WTC11 (cell line): Measurements from ENCODE around the gene CLEC7A. TPM values are rescaled to one million over a fixed set of nuclear protein-coding genes. Genes with fewer than 3 reads are reported as not detected.
A peak's percentile ranks its signal among the peaks of the same experiment; 100 is the strongest.

Source experiments
- ATAC-seq: fragments of 200-7000 bp; cut with Tn5 transposase; 2 replicates; pipeline ENCODE4 v1.10.0; 2021; ENCODE audit warnings: mild to moderate bottlenecking, moderate library complexity
- CTCF ChIA-PET: fragments of 300-600 bp; sonication (Branson Sonifier 250); formaldehyde crosslinking; loops from one replicate; lab custom pipeline; 2021; ENCODE audit warnings: antibody characterized with exemption; lab: Charles Lee
- POLR2A ChIA-PET: fragments of 350-600 bp; sonication (Branson Sonifier 250); formaldehyde crosslinking; loops from one replicate; lab custom pipeline; 2021; ENCODE audit warnings: antibody characterized with exemption; lab: Charles Lee
- DNase-seq: peaks from one replicate; pipeline ENCODE4 v3.0.0; 2021; ENCODE audit warnings: low spot score
- H3K27ac Mint-ChIP-seq: 2 replicates; pipeline ENCODE4 v1.8.0; 2021; ENCODE audit warnings: mixed read lengths
- H3K27me3 Mint-ChIP-seq: 2 replicates; pipeline ENCODE4 v1.8.0; 2021; ENCODE audit warnings: low read depth, mild to moderate bottlenecking, moderate library complexity, mixed read lengths
- H3K36me3 Mint-ChIP-seq: 2 replicates; pipeline ENCODE4 v1.8.0; 2021; ENCODE audit warnings: mixed read lengths
- H3K4me1 Mint-ChIP-seq: 2 replicates; pipeline ENCODE4 v1.8.0; 2022; ENCODE audit warnings: mixed read lengths
- H3K4me3 Mint-ChIP-seq: 2 replicates; pipeline ENCODE4 v1.8.0; 2021; ENCODE audit warnings: mild to moderate bottlenecking, moderate library complexity, mixed read lengths
- H3K9me3 Mint-ChIP-seq: 2 replicates; pipeline ENCODE4 v1.8.0; 2021; ENCODE audit warnings: mixed read lengths
- ELF4 ChIP-seq: sonication (generic); formaldehyde crosslinking; IDR thresholded peaks from 2 replicates; pipeline ENCODE4 v1.8.1; 2022; ENCODE audit warnings: low read depth, mild to moderate bottlenecking, moderate library complexity, missing genetic modification reagents
- ETV6 ChIP-seq: sonication (generic); formaldehyde crosslinking; IDR thresholded peaks from 2 replicates; pipeline ENCODE4 v1.8.1; 2022; ENCODE audit warnings: mild to moderate bottlenecking, missing genetic modification reagents
- FOXJ3 ChIP-seq: sonication (generic); formaldehyde crosslinking; IDR thresholded peaks from 2 replicates; pipeline ENCODE4 v1.9.0; 2021; ENCODE audit warnings: missing genetic modification reagents, mild to moderate bottlenecking, borderline replicate concordance
- IRF2 ChIP-seq: sonication (generic); formaldehyde crosslinking; IDR thresholded peaks from 2 replicates; pipeline ENCODE4 v1.8.0; 2022; ENCODE audit warnings: low read depth, missing genetic modification reagents, borderline replicate concordance
- NFYB ChIP-seq: sonication (generic); formaldehyde crosslinking; conservative IDR thresholded peaks from 2 replicates; pipeline ENCODE4 v1.8.0; 2022; ENCODE audit warnings: low read depth, missing genetic modification reagents
- SMAD4 ChIP-seq: sonication (generic); formaldehyde crosslinking; IDR thresholded peaks from 2 replicates; pipeline ENCODE4 v1.8.0; 2022; ENCODE audit warnings: mild to moderate bottlenecking, missing genetic modification reagents
- SOX15 ChIP-seq: fragments of 250-450 bp; sonication (Bioruptor Pico); IDR thresholded peaks from 2 replicates; pipeline ENCODE4 v1.9.0; 2021; ENCODE audit warnings: mild to moderate bottlenecking
- TEAD1 ChIP-seq: sonication (generic); formaldehyde crosslinking; IDR thresholded peaks from 2 replicates; pipeline ENCODE4 v1.8.0; 2022; ENCODE audit warnings: mild to moderate bottlenecking, missing genetic modification reagents
- ZNF263 ChIP-seq: sonication (generic); formaldehyde crosslinking; IDR thresholded peaks from 2 replicates; pipeline ENCODE4 v1.8.1; 2022; ENCODE audit warnings: low read depth, mild to moderate bottlenecking, moderate library complexity, missing genetic modification reagents
- ZNF671 ChIP-seq: fragments of 250-450 bp; sonication (Bioruptor Pico); IDR thresholded peaks from 2 replicates; pipeline ENCODE4 v1.8.0; 2021; ENCODE audit warnings: mild to moderate bottlenecking
- total RNA-seq: library from RNA; stranded (reverse); gene quantifications from 3 replicates; pipeline ENCODE4 v1.2.3, GENCODE V29; 2021
- TF ChIP-seq, protein P1 (sequence below): fragments of 200-600 bp; IDR thresholded peaks from 2 replicates; pipeline ENCODE4 v1.8.0; 2022; ENCODE audit warnings: antibody characterized with exemption
- TF ChIP-seq, protein P2 (sequence below): sonication (generic); formaldehyde crosslinking; IDR thresholded peaks from 2 replicates; pipeline ENCODE4 v1.8.1; 2022; ENCODE audit warnings: mild to moderate bottlenecking, moderate library complexity, missing genetic modification reagents
- TF ChIP-seq, protein P3 (sequence below): sonication (generic); formaldehyde crosslinking; IDR thresholded peaks from 2 replicates; pipeline ENCODE4 v1.8.1; 2022; ENCODE audit warnings: missing genetic modification reagents, borderline replicate concordance
- TF ChIP-seq, protein P4 (sequence below): sonication (generic); formaldehyde crosslinking; IDR thresholded peaks from 2 replicates; pipeline ENCODE4 v1.8.0; 2022; ENCODE audit warnings: mild to moderate bottlenecking, missing genetic modification reagents
- TF ChIP-seq, protein P5 (sequence below): sonication (generic); formaldehyde crosslinking; IDR thresholded peaks from 2 replicates; pipeline ENCODE4 v1.8.1; 2023; ENCODE audit warnings: mild to moderate bottlenecking, missing genetic modification reagents
- TF ChIP-seq, protein P6 (sequence below): sonication (generic); formaldehyde crosslinking; IDR thresholded peaks from 2 replicates; pipeline ENCODE4 v1.8.1; 2023; ENCODE audit warnings: mild to moderate bottlenecking, moderate library complexity, missing genetic modification reagents
- TF ChIP-seq, protein P7 (sequence below): fragments of 250-450 bp; sonication (Bioruptor Pico); IDR thresholded peaks from 2 replicates; pipeline ENCODE4 v2.1.2; 2022; ENCODE audit warnings: mild to moderate bottlenecking, moderate library complexity
- TF ChIP-seq, protein P8 (sequence below): sonication (generic); formaldehyde crosslinking; IDR thresholded peaks from 2 replicates; pipeline ENCODE4 v1.8.1; 2023; ENCODE audit warnings: mild to moderate bottlenecking, missing genetic modification reagents
- TF ChIP-seq, protein P9 (sequence below): sonication (generic); formaldehyde crosslinking; IDR thresholded peaks from 2 replicates; pipeline ENCODE4 v1.8.0; 2022; ENCODE audit warnings: mild to moderate bottlenecking, missing genetic modification reagents
- TF ChIP-seq, protein P10 (sequence below): sonication (generic); formaldehyde crosslinking; IDR thresholded peaks from 2 replicates; pipeline ENCODE4 v1.8.1; 2022; ENCODE audit warnings: low read depth, mild to moderate bottlenecking, moderate library complexity, missing genetic modification reagents, borderline replicate concordance

CLEC7A gene
- total RNA-seq, 1 experiment from 2014 or later, result 0.48 TPM

DNA sequence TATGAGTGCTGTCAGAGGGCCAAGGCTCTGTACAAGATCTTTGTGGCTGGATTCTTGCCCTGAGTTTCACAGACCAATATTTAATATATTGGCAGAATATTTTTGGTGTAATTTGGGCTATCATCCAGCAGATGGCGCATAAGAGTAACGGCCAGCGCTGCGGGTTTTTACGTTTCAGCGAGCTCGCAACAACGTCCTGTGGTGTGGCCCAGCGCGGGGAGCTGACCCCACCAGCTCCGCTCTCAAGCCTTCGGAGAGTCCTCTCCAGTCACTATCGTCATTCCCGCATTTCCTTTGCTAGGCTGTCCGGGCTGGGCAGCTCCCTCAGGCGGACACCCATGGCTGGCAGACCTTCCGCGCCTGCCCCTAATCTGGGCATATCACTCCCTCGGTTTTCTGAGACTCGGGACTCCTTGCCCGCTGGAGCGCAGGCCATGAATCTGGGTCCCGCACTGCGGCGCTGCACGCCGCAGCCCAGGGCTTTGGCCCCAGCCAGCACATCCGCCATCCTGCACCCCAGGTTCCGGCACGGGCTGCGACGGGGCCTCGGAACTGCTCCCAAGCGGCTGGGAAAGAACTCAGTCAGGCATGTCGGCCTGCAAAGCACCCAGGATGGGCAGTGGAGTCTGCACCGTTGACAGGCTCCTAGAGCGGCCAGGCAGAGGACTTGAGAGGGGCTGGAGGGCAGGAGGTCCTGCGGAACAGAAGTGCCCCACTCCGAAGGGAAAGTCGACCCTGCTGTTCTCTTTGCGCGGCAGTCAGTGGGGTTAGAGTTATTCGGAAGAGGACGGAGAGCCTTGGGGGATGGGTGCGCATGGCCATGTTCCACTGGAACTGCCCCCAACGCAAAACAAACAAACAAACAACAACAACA, 23.5 kb upstream of the CLEC7A start:
- ChIA-PET CTCF (interaction anchor here (0.6 to 1.6 kb wide), 39 partner anchors 10 to 423 kb away, joined by 3 to 25 read pairs (median 4); partner anchors contain the start of genes CLEC12B, CLEC1A, CLEC1B and OLR1), POLR2A (interaction anchor here (0.6 to 2.5 kb wide), 5 partner anchors 42 to 104 kb away, joined by 3 to 12 read pairs (median 3); partner anchors contain the start of gene GABARAPL1)
- Mint-ChIP-seq H3K9me3 (no peaks in the 10 kb centered on the region), H3K4me1 (peaks cover 7% of the 10 kb centered on the region), H3K27ac (peak overlapping the region; percentile 90), H3K36me3 (no peaks in the 10 kb centered on the region), H3K4me3 (peak overlapping the region; percentile 81), H3K27me3 (no peaks in the 10 kb centered on the region; the same call in 1 of the 2 replicates)
- ATAC-seq (peak; percentile 91), DNase-seq (peak; percentile 73)
- TF ChIP-seq, protein P1, sequence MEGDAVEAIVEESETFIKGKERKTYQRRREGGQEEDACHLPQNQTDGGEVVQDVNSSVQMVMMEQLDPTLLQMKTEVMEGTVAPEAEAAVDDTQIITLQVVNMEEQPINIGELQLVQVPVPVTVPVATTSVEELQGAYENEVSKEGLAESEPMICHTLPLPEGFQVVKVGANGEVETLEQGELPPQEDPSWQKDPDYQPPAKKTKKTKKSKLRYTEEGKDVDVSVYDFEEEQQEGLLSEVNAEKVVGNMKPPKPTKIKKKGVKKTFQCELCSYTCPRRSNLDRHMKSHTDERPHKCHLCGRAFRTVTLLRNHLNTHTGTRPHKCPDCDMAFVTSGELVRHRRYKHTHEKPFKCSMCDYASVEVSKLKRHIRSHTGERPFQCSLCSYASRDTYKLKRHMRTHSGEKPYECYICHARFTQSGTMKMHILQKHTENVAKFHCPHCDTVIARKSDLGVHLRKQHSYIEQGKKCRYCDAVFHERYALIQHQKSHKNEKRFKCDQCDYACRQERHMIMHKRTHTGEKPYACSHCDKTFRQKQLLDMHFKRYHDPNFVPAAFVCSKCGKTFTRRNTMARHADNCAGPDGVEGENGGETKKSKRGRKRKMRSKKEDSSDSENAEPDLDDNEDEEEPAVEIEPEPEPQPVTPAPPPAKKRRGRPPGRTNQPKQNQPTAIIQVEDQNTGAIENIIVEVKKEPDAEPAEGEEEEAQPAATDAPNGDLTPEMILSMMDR, result peak; percentile 84
- no peak for TF ChIP-seq ZNF263
- TF ChIP-seq NFYB (CRISPR knock-in tag), result no peak
- TF ChIP-seq, protein P2, sequence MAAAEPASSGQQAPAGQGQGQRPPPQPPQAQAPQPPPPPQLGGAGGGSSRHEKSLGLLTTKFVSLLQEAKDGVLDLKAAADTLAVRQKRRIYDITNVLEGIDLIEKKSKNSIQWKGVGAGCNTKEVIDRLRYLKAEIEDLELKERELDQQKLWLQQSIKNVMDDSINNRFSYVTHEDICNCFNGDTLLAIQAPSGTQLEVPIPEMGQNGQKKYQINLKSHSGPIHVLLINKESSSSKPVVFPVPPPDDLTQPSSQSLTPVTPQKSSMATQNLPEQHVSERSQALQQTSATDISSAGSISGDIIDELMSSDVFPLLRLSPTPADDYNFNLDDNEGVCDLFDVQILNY (CRISPR knock-in tag), result no peak
- no peak for TF ChIP-seq SOX15 (CRISPR knock-in tag)
- TF ChIP-seq, protein P3, sequence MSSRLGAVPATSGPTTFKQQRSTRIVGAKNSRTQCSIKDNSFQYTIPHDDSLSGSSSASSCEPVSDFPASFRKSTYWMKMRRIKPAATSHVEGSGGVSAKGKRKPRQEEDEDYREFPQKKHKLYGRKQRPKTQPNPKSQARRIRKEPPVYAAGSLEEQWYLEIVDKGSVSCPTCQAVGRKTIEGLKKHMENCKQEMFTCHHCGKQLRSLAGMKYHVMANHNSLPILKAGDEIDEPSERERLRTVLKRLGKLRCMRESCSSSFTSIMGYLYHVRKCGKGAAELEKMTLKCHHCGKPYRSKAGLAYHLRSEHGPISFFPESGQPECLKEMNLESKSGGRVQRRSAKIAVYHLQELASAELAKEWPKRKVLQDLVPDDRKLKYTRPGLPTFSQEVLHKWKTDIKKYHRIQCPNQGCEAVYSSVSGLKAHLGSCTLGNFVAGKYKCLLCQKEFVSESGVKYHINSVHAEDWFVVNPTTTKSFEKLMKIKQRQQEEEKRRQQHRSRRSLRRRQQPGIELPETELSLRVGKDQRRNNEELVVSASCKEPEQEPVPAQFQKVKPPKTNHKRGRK (CRISPR knock-in tag), result no peak
- TF ChIP-seq ZNF671 (CRISPR knock-in tag), result no peak
- TF ChIP-seq, protein P4, sequence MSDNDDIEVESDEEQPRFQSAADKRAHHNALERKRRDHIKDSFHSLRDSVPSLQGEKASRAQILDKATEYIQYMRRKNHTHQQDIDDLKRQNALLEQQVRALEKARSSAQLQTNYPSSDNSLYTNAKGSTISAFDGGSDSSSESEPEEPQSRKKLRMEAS (CRISPR knock-in tag), result peak; percentile 66
- TF ChIP-seq, protein P5, sequence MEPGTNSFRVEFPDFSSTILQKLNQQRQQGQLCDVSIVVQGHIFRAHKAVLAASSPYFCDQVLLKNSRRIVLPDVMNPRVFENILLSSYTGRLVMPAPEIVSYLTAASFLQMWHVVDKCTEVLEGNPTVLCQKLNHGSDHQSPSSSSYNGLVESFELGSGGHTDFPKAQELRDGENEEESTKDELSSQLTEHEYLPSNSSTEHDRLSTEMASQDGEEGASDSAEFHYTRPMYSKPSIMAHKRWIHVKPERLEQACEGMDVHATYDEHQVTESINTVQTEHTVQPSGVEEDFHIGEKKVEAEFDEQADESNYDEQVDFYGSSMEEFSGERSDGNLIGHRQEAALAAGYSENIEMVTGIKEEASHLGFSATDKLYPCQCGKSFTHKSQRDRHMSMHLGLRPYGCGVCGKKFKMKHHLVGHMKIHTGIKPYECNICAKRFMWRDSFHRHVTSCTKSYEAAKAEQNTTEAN (CRISPR knock-in tag), result 0 out of 2 replicates have a peak, but pooled peaks have one; percentile 41
- TF ChIP-seq TEAD1 (CRISPR knock-in tag), result 0 out of 2 replicates have a peak, but pooled peaks have one; percentile 21
- TF ChIP-seq IRF2 (CRISPR knock-in tag), result no peak
- no peak for TF ChIP-seq ELF4 (CRISPR knock-in tag)
- no peak for TF ChIP-seq SMAD4
- TF ChIP-seq, protein P6, sequence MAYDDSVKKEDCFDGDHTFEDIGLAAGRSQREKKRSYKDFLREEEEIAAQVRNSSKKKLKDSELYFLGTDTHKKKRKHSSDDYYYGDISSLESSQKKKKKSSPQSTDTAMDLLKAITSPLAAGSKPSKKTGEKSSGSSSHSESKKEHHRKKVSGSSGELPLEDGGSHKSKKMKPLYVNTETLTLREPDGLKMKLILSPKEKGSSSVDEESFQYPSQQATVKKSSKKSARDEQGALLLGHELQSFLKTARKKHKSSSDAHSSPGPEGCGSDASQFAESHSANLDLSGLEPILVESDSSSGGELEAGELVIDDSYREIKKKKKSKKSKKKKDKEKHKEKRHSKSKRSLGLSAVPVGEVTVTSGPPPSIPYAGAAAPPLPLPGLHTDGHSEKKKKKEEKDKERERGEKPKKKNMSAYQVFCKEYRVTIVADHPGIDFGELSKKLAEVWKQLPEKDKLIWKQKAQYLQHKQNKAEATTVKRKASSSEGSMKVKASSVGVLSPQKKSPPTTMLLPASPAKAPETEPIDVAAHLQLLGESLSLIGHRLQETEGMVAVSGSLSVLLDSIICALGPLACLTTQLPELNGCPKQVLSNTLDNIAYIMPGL (CRISPR knock-in tag), result peak; percentile 96
- TF ChIP-seq, protein P7, sequence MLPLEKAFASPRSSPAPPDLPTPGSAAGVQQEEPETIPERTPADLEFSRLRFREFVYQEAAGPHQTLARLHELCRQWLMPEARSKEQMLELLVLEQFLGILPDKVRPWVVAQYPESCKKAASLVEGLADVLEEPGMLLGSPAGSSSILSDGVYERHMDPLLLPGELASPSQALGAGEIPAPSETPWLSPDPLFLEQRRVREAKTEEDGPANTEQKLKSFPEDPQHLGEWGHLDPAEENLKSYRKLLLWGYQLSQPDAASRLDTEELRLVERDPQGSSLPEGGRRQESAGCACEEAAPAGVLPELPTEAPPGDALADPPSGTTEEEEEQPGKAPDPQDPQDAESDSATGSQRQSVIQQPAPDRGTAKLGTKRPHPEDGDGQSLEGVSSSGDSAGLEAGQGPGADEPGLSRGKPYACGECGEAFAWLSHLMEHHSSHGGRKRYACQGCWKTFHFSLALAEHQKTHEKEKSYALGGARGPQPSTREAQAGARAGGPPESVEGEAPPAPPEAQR (CRISPR knock-in tag), result no peak
- TF ChIP-seq, protein P8, sequence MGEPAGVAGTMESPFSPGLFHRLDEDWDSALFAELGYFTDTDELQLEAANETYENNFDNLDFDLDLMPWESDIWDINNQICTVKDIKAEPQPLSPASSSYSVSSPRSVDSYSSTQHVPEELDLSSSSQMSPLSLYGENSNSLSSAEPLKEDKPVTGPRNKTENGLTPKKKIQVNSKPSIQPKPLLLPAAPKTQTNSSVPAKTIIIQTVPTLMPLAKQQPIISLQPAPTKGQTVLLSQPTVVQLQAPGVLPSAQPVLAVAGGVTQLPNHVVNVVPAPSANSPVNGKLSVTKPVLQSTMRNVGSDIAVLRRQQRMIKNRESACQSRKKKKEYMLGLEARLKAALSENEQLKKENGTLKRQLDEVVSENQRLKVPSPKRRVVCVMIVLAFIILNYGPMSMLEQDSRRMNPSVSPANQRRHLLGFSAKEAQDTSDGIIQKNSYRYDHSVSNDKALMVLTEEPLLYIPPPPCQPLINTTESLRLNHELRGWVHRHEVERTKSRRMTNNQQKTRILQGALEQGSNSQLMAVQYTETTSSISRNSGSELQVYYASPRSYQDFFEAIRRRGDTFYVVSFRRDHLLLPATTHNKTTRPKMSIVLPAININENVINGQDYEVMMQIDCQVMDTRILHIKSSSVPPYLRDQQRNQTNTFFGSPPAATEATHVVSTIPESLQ (CRISPR knock-in tag), result no peak
- TF ChIP-seq, protein P9, sequence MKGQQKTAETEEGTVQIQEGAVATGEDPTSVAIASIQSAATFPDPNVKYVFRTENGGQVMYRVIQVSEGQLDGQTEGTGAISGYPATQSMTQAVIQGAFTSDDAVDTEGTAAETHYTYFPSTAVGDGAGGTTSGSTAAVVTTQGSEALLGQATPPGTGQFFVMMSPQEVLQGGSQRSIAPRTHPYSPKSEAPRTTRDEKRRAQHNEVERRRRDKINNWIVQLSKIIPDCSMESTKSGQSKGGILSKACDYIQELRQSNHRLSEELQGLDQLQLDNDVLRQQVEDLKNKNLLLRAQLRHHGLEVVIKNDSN, result no peak
- no peak for TF ChIP-seq ETV6 (CRISPR knock-in tag)
- TF ChIP-seq FOXJ3, result no peak
- TF ChIP-seq, protein P10, sequence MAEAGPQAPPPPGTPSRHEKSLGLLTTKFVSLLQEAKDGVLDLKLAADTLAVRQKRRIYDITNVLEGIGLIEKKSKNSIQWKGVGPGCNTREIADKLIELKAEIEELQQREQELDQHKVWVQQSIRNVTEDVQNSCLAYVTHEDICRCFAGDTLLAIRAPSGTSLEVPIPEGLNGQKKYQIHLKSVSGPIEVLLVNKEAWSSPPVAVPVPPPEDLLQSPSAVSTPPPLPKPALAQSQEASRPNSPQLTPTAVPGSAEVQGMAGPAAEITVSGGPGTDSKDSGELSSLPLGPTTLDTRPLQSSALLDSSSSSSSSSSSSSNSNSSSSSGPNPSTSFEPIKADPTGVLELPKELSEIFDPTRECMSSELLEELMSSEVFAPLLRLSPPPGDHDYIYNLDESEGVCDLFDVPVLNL (CRISPR knock-in tag), result no peak
